K562 (cell line): ENCODE measurements around the gene OCRL. TPM values are rescaled to one million over a fixed set of nuclear protein-coding genes. Genes with fewer than 3 reads are reported as not detected.
A peak's percentile ranks its signal among the peaks of the same experiment; 100 is the strongest.

ENCODE experiments used
- CHD1 ChIP-seq: fragments of 200-600 bp; sonication (generic); IDR thresholded peaks from one replicate; pipeline ENCODE4 v1.6.1; 2012; ENCODE audit warnings: mild to moderate bottlenecking, moderate library complexity, low read length, inconsistent platforms
- CREB3L1 ChIP-seq: fragments of 450-650 bp; IDR thresholded peaks from 2 replicates; pipeline ENCODE4 v1.6.1; 2014; ENCODE audit warnings: low read depth, mild to moderate bottlenecking, moderate library complexity, borderline replicate concordance
- HDAC8 ChIP-seq: fragments of 450-650 bp; IDR thresholded peaks from 2 replicates; pipeline ENCODE4 v1.6.1; 2016; ENCODE audit warnings: mild to moderate bottlenecking, missing genetic modification characterization, moderate library complexity, missing compliant biosample characterization
- HLTF ChIP-seq: fragments of 450-650 bp; IDR thresholded peaks from 2 replicates; pipeline ENCODE4 v1.6.1; 2016
- MAFF ChIP-seq: IDR thresholded peaks from 2 replicates; pipeline ENCODE4 v1.6.1; 2012; ENCODE audit warnings: low read length, improper control_type of control experiment
- MGA ChIP-seq: fragments of 450-650 bp; IDR thresholded peaks from 2 replicates; pipeline ENCODE4 v1.6.1; 2016; ENCODE audit warnings: mild to moderate bottlenecking, moderate library complexity
- NRF1 ChIP-seq, 2 experiments: fragments of 450-650 bp; IDR thresholded peaks in 1 of 2; conservative IDR thresholded peaks in 1 of 2; 2 replicates each; pipeline ENCODE4 v1.6.1; 2014; ENCODE audit warnings: mild to moderate bottlenecking in 2 of 2
- POLR3G ChIP-seq: IDR thresholded peaks from 2 replicates; pipeline ENCODE4 v1.6.1; 2011; ENCODE audit not compliant: insufficient read length, insufficient replicate concordance; ENCODE audit errors: extremely low read depth
- ZNF354B ChIP-seq: fragments of 250-450 bp; sonication (Bioruptor Pico); IDR thresholded peaks from 2 replicates; pipeline ENCODE4 v1.4.0; 2020
- ZNF398 ChIP-seq: fragments of 250-450 bp; sonication (Bioruptor Pico); IDR thresholded peaks from 2 replicates; pipeline ENCODE4 v1.8.0; 2021; ENCODE audit warnings: moderate library complexity, mild to moderate bottlenecking, inconsistent platforms
- polyA plus RNA-seq, 8 experiments: library from polyadenylated mRNA; depleted of rRNA in 4 of 8; stranded (reverse) in 5 of 8; unstranded in 3 of 8; fragments of >200 nt; fragmentation: Nextera tagmentation in 2 of 8; fragmentation: Illumina TruSeq in 1 of 8; extraction: Ambion mirVana in 2 of 8; extraction: Trizol in 1 of 8; gene quantifications; 2 replicates each; pipeline versions ENCODE4 v1.2.1 to v1.2.3, GENCODE V29; 2011 to 2014; ENCODE audit warnings: inconsistent platforms in 1 of 8, missing spikeins in 1 of 8
- total RNA-seq, 7 experiments: library from RNA; depleted of rRNA in 6 of 7; stranded (reverse); fragments of >200 nt in 6 of 7; fragmentation: Illumina TruSeq in 2 of 7; extraction: Trizol in 2 of 7; gene quantifications; 2 replicates each; pipeline versions ENCODE4 v1.2.1 to v1.2.3, GENCODE V29; 2011 to 2021; ENCODE audit warnings: low replicate concordance in 1 of 7
- TF ChIP-seq, protein P1 (sequence below): fragments of 450-650 bp; formaldehyde crosslinking; IDR thresholded peaks from 2 replicates; pipeline ENCODE4 v1.4.0; 2020; ENCODE audit warnings: mild to moderate bottlenecking
- TF ChIP-seq, protein P2 (sequence below): sonication (generic); formaldehyde crosslinking; IDR thresholded peaks from 2 replicates; pipeline ENCODE4 v1.8.0; 2022; ENCODE audit warnings: missing genetic modification reagents, mild to moderate bottlenecking, borderline replicate concordance

The OCRL gene
- total and polyA plus RNA-seq, 9 of the 15 experiments (the other 6 are each of a cell fraction or from before 2014, with no cell fraction given) = 2.2 to 23.4 (median 11.9) TPM

DNA sequence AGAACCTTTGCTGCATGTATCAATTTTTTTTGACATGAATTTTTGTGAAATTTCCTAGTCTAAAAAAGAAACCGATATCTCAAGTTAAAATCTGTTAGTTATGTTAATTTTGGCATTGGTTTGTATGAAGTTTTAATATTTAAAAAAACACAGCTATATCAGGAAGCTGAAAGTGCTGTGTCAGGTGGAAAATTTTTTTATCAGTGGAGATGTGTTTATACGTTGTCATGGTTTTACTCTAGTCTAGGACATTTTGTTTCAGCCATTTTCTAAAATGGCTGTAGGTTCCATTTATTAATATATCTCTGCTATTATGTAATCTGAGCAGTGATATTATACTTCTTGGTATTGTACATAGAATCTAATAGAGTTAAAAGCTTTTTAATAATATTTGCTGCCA lies 34.2 kb downstream of the OCRL start (continued):
- TF ChIP-seq, protein P1, sequence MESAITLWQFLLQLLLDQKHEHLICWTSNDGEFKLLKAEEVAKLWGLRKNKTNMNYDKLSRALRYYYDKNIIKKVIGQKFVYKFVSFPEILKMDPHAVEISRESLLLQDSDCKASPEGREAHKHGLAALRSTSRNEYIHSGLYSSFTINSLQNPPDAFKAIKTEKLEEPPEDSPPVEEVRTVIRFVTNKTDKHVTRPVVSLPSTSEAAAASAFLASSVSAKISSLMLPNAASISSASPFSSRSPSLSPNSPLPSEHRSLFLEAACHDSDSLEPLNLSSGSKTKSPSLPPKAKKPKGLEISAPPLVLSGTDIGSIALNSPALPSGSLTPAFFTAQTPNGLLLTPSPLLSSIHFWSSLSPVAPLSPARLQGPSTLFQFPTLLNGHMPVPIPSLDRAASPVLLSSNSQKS (CRISPR knock-in tag) = no peak
- TF ChIP-seq POLR3G (no peak), CREB3L1 (no peak), CHD1 (no peak), NRF1 (conservative IDR thresholded peaks at IDR 0.05 in 1 of 2, IDR thresholded peaks at IDR 0.05 in 1 of 2) (no peak), HDAC8 (tag) (no peak), HLTF (no peak), MGA (no peak), MAFF (peak; percentile 73), ZNF354B (CRISPR knock-in tag) (no peak), ZNF398 (no peak)
- TF ChIP-seq, protein P2, sequence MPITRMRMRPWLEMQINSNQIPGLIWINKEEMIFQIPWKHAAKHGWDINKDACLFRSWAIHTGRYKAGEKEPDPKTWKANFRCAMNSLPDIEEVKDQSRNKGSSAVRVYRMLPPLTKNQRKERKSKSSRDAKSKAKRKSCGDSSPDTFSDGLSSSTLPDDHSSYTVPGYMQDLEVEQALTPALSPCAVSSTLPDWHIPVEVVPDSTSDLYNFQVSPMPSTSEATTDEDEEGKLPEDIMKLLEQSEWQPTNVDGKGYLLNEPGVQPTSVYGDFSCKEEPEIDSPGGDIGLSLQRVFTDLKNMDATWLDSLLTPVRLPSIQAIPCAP (CRISPR knock-in tag) = no peak
